ENCODE measurements around the gene ZNF222.

Gene ZNF222

GRCh38 chr19:44055870-44056269, 30.7 kb downstream of the ZNF222 start:
- DNase-seq = no peak

- no peak for DNase-seq
Observed at GRCh38 chr19:44059229-44059628, 34.0 kb downstream of the ZNF222 start.

GRCh38 chr19:44061038-44061437, 35.9 kb downstream of the ZNF222 start:
- DNase-seq = no peak

- DNase-seq = no peak
Observed at GRCh38 chr19:44066305-44066704, 41.1 kb downstream of the ZNF222 start.

- no peak for DNase-seq
Observed at GRCh38 chr19:44069415-44069814, 44.2 kb downstream of the ZNF222 start.

- peak; percentile 86 for DNase-seq
Observed at GRCh38 chr19:44071824-44072542, 46.8 kb downstream of the ZNF222 start, which contains the start of gene ZNF284. ZNF284 (plus strand) TSS chr19:44072159; CDS start chr19:44076390, 4,231 bp downstream.

- DNase-seq = no peak
Observed at GRCh38 chr19:44072543-44073401, 47.6 kb downstream of the ZNF222 start.

GRCh38 chr19:44076325-44076724, 51.1 kb downstream of the ZNF222 start:
- DNase-seq = no peak

All from NCI-H2171 (cell line).